ENCODE data around the gene LGR6.
A peak's percentile ranks its signal among the peaks of the same experiment; 100 is the strongest.
"Not testable (repeated sequence)": the region's sequence is repeated elsewhere in the genome, so short reads cannot be mapped to it uniquely, and the experiment has no call there.

The LGR6 gene

GRCh38 chr1:202223121-202223860 lies 29.7 kb downstream of the LGR6 start:
- DNase-seq: no peak

DNA sequence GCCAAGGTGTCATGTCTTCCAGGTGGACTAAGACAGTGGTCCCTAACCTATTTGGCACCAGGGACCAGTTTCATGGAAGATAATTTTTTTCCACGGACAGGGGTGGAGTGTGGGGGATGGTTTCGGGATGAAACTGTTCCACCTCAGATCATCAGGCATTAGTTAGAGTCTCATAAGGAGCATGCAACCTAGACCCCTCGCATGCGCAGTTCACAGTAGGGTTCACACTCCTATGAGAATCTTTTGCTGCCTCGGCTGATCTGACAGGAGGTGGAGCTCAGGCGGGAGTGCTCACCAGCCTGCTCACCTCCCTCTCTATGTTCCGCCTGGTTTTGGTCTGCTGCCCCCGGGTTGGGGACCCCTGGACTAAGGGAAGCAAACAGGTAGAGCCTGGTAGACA lies 30.9 kb downstream of the LGR6 start:
- DNase-seq: no peak

- no peak for DNase-seq
These were observed 31.5 kb downstream of the LGR6 start for GRCh38 chr1:202225131-202225530.

DNA sequence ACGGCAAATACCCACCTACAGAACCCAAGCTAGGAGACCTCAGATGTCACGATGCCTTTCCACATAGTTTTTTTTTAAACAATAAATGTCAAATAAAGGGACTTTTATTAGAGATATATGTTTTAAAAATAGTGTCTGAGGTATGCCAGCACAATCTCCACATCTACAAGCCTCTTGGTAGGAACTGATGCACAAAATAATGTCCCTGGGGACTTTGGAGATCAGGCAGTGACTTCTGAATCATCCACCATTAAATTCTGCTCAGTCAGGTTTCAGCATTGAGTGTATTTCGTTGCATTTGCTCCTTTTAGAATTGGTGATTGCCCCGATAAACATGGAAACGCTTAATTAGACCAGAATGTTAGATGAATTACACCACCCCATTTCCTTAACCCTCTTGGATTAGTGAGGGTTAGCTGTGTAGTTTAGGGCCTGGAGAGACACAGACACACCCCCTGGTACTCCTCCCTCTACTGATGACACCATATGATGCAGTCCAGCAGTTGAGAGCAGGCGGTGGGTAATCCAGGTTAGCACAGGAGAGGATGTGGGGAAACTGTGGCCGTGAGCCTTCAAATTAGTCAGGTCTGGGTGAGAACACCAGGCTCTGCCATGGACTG lies 33.6 kb downstream of the LGR6 start:
- DNase-seq: no peak

DNA sequence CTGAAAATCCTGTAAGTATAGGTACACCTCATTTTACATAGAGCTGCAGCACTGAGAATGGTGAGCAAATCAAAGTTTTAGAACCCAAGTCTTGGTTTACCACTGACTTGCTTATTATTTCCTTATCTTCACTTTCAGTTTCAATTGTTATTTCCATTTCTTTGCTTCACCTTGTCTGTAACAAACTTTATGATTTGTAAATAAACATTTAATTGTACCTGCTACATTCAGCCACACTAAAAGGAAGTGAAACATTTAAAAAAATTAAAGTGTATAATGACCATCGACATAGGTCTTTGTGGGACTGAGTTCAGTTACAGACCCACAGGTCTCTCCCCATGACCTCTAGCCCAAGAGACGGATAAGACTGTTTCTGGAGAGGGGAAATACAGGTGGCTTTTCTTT lies 34.4 kb downstream of the LGR6 start:
- no peak for DNase-seq

DNA sequence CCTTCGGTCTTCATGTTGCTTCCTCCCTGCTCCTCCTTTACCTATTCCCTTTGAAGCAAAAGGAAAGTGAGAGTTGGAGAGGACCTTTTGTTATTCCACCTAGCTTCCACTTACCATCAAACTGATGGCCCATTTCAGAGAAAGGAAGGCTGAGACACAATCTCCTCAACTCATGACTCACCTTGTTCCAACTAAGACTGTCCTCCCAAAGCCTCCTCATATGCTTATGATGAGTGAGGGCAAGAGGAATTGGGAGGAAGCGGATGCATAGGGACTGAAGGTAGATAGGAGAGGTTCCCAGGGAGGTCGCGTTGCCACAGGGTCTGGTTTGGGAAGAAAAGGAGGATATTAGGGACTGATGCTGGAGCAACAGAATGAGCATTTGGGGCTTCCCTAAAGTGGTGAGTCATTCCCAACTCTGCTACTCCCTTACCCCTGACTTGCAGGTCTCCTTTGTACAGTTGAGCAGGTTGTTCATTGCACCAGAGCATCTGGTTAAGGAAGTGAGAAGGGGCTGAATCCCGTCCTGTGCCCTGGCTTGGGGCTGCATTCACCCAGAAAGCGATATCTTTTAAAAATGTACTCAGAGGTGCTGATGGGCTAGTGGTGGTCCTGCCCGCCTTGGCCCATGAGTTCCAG lies 35.0 kb downstream of the LGR6 start:
- DNase-seq: no peak

DNA sequence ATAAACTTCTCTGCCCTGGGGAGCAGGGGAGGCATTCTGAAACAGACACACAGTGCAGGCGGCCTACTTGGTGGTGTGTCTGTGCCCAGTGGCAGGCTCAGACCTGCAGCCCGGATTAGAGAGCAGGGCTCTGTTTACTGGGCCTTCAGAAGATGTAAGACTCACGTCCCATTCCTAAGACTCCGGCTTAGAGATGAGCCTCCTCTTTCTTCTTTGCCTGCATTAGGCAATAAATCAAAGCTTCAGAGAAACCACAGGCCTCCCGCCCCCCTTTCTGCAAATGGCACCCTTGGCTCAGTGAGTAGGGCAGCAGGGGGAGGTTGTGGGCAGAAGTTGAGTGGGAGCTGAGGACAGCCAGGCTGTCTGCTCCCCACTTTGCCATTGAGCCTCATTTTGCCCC lies 35.8 kb downstream of the LGR6 start:
- DNase-seq: no peak

- no peak for DNase-seq
These were observed 36.7 kb downstream of the LGR6 start for GRCh38 chr1:202230061-202230938.

DNA sequence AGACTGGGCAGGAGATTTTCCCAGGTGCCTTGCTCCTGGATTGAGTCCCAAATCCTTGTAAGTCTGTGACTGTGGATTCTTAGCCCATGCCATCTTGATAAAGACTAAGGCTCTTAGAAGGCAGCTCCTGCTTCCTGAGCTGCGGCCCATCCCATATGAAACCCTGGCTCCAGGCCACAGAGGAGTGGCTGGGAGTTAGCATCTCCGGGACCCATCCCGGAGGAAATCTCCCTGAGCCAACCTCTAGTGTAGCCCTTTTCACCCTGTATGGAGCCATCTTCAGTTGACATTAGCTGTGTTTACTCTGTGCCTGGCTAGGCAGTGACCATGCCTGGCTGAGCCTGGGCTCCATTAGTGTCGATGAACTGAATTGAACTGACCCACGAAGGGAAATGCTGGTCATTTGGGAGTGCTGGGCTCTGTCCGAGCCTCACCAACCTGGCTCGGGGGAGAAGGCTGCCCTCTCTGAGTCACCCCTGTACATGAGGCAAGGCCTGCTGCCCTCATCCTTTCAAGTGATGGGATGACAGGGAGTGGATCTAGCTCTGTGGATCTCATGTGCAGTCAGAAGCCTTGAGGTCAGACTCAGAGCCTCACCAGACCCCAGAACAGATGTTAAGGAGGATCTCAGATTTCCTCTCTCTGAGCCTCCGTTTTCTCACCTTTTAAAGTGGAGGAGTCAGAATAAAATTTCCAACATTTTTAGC lies 37.5 kb downstream of the LGR6 start:
- DNase-seq: no peak

DNA sequence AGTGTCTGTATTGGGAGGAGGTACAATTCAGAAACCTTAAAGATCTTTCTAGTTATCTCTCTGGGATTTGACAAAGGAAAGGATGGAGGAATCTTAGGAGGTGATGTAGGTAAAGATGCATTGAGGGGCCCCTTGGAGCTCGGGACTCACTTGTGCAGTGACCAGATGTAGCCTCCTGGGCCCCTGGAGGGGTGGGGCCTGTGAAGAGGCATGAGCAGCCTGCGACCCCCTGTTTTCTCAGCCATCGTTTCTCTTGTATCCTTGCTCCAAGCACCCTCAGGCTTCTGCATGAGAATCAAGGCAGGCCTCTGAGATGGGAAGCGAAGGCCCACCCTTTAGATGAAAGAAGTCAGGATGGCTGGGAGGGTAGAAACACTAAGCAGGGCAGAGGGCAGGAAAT lies 39.6 kb downstream of the LGR6 start:
- no peak for DNase-seq

DNA sequence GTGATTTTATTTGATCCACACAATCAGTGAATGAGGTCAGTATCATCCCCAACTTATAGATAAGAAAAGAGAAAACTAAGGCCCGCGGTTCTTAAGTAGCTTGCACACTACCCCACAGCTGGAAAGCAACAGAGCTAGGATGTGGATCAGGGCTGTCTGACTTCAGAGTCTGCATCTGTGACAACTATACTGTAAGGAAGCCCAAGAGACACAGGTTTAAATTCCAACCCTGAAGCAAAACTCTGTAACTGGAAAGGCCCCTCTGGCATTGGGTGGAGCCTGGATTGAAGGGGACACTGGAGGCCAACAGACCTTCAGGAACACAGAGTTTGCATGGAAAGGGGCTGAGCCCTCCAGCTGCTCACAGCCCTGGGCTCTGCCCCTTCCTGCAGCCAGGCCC lies 40.2 kb downstream of the LGR6 start:
- no peak for DNase-seq

- DNase-seq: no peak
These were observed 40.9 kb downstream of the LGR6 start for GRCh38 chr1:202234331-202235002.

- DNase-seq: no peak
These were observed 41.5 kb downstream of the LGR6 start for GRCh38 chr1:202235003-202235660.

DNA sequence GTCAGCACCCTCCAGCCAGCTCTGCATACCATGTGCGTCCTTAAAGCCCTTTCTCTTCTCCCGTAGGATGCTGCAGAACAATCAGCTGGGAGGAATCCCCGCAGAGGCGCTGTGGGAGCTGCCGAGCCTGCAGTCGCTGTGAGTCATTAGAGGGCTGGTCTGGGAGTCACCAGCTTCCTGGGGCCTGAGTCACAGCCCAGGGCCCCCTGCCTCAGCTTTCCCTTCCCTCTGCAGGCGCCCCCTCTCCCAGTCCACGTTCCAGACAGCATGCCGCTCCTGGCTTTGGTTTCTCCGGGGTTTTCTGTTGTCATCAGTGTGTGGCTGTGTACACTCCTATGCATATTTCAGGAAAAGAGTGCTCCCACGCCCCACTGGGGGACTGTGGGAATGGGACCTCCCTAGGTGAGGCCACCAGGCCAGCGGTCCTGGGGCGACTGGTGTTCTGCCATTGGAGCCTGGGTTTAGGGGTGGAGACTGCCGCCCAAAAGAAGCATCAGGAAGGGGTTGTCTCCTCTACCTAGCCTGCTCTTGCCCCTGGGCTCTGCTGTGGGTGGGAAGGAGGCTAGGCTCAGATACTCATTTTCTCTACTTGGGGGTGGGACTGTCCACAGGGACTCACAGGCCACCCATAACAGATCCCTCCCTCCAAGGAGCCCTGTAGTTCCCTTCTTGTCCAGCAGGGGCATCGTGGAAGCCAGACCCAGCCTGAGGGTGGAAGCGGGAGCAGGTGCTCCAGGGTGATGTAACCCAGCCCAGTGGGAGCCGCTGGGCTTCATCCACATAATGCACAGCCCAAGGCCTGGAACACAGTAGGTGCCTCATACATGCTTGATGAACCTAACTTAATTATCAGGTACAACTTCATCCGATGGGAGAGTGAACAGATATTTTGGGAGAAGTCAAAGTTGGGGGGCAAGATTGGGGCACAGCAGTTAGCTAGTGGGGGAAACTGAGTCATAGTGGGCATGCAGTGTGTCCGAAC lies 42.5 kb downstream of the LGR6 start:
- peak; percentile 54 to 67 for DNase-seq

- peak in 1 of 2 donors; percentile 11 for DNase-seq
These were observed 43.5 kb downstream of the LGR6 start for GRCh38 chr1:202237052-202237451.

- no peak for DNase-seq
These were observed 45.3 kb downstream of the LGR6 start for GRCh38 chr1:202238914-202239313.

DNA sequence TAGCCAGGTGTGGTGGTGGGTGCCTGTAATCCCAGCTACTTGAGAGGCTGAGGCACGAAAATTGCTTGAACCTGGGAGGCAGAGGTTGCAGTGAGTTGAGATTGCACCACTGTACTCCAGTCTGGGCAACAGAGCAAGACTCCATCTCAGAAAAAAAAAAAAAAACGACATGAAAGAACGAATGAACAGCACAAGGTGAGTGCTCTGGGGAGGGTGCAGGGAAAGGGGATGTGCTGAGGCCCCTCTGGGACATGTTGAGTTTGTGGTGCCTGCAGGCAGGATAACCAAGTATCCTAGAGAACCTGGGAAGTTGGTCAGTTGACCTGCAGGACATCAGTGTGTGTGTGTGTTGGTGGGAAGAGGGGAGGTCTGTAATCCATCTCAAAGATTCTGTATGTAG lies 46.6 kb downstream of the LGR6 start:
- DNase-seq: not testable (repeated sequence)

GRCh38 chr1:202240956-202241355 lies 47.4 kb downstream of the LGR6 start:
- no peak for DNase-seq

GRCh38 chr1:202241376-202242079 lies 47.9 kb downstream of the LGR6 start:
- DNase-seq: no peak

DNA sequence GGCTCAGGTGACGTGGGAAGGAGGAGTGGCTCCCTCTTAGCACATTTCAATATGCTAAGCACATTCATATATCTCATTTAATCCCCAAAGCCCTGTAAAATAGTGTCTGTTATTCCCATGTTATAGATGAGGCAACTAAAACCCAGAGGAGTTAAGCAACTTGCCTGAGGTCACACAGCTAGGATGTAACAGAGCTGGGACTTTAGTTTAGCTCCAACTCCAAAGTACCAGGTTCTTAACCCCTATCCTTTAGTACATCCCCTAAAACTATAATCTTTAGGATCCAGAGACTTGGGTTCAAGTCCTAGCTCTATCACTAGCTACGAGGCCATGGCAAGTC lies 48.5 kb downstream of the LGR6 start:
- no peak for DNase-seq

Measured in CD4-positive, alpha-beta T cell treated with Interleukin-1 beta for 1 hour (primary cell).